ENCODE results near the gene PPARG.

Gene PPARG

DNA sequence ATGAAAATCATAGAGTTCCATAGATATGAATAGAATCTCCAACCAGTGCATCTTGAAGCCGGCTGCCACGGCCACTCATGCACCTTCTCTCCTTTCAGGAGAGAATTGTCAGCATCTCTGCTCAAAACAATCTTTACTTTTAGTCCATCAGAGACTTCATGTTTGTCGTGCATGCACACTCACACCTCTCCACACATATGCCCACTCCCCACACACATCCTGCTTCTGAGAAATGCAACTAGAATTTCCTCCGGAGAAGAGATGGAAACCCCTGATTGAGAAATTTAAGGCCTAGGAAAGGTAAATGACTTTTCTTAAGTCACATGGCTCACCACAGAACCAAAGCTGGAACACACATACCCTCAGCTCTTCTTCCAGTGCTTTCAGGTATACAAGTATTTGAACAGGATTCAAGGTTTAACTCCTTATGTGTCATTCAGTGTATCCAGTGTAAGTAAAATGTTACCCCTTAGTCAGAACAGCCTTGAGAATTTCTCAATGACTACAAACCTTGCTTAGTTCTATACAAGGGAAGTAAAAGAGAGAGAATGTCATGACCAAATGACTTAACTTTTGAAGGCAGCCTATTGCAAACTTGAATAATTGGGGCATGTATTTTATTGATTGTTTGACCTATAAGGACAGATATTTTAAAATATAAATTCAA lies 126.3 kb downstream of the PPARG start:
- Histone ChIP-seq H2AFZ (no peak overlapping the region), H3K9ac (no peak overlapping the region), H3K36me3 (ENCODE audit: control insufficient read depth, insufficient read depth, low read length) (no peaks in the 10 kb centered on the region), H3K27ac (no peak overlapping the region), H3K9me3 (ENCODE audit: control insufficient read depth, low read length) (no peaks in the 10 kb centered on the region), H3K4me2 (ENCODE audit: low read length) (no peak overlapping the region), H3K4me1 (no peaks in the 10 kb centered on the region), H3K27me3 (ENCODE audit: control insufficient read depth, insufficient read depth, low read length) (no peaks in the 10 kb centered on the region), H3K79me2 (no peaks in the 10 kb centered on the region), H3K4me3 (ENCODE audit: low read depth, low read length) (no peak overlapping the region)
- TF ChIP-seq, protein P1, sequence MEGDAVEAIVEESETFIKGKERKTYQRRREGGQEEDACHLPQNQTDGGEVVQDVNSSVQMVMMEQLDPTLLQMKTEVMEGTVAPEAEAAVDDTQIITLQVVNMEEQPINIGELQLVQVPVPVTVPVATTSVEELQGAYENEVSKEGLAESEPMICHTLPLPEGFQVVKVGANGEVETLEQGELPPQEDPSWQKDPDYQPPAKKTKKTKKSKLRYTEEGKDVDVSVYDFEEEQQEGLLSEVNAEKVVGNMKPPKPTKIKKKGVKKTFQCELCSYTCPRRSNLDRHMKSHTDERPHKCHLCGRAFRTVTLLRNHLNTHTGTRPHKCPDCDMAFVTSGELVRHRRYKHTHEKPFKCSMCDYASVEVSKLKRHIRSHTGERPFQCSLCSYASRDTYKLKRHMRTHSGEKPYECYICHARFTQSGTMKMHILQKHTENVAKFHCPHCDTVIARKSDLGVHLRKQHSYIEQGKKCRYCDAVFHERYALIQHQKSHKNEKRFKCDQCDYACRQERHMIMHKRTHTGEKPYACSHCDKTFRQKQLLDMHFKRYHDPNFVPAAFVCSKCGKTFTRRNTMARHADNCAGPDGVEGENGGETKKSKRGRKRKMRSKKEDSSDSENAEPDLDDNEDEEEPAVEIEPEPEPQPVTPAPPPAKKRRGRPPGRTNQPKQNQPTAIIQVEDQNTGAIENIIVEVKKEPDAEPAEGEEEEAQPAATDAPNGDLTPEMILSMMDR (IDR thresholded peaks at IDR 0.05): no peak

DNA sequence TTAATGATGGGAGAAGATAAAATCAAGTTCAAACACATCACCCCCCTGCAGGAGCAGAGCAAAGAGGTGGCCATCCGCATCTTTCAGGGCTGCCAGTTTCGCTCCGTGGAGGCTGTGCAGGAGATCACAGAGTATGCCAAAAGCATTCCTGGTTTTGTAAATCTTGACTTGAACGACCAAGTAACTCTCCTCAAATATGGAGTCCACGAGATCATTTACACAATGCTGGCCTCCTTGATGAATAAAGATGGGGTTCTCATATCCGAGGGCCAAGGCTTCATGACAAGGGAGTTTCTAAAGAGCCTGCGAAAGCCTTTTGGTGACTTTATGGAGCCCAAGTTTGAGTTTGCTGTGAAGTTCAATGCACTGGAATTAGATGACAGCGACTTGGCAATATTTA lies 127.9 kb downstream of the PPARG start:
- Histone ChIP-seq H3K4me2 (ENCODE audit: low read length) (no peak overlapping the region), H2AFZ (no peak overlapping the region), H3K4me1 (no peaks in the 10 kb centered on the region), H3K27me3 (ENCODE audit: control insufficient read depth, insufficient read depth, low read length) (no peaks in the 10 kb centered on the region), H3K27ac (no peak overlapping the region), H3K4me3 (ENCODE audit: low read depth, low read length) (no peak overlapping the region), H3K9ac (no peak overlapping the region), H3K36me3 (ENCODE audit: control insufficient read depth, insufficient read depth, low read length) (no peaks in the 10 kb centered on the region), H3K79me2 (no peaks in the 10 kb centered on the region), H3K9me3 (ENCODE audit: control insufficient read depth, low read length) (no peaks in the 10 kb centered on the region)
- TF ChIP-seq, protein P1 (IDR thresholded peaks at IDR 0.05): no peak

DNA sequence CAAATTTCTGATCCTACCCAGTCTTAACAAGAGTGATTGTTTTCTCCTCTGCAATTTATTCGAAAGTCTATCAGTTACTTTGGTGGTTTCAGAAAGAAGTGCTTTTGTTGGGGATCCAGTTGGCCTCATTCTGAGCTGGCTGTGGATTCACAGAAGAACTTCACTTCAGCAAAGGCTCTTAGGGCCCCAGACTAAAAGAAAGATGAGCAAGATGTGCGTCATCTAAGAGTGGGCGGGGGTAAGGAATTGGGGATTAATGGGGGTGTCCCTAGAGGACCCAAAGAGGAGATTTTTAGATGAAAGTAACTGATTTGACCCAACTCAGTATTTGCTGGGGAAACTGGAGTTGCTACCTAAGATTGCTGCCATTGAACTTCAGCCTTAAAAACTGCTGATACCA lies 131.5 kb downstream of the PPARG start:
- Histone ChIP-seq H3K79me2 (no peaks in the 10 kb centered on the region), H3K9me3 (ENCODE audit: control insufficient read depth, low read length) (no peaks in the 10 kb centered on the region), H3K27ac (no peak overlapping the region), H2AFZ (no peak overlapping the region), H3K36me3 (ENCODE audit: control insufficient read depth, insufficient read depth, low read length) (no peaks in the 10 kb centered on the region), H3K4me2 (ENCODE audit: low read length) (no peak overlapping the region), H3K4me1 (no peaks in the 10 kb centered on the region), H3K27me3 (ENCODE audit: control insufficient read depth, insufficient read depth, low read length) (no peaks in the 10 kb centered on the region), H3K4me3 (ENCODE audit: low read depth, low read length) (no peak overlapping the region), H3K9ac (no peak overlapping the region)
- TF ChIP-seq, protein P1 (IDR thresholded peaks at IDR 0.05): no peak

DNA sequence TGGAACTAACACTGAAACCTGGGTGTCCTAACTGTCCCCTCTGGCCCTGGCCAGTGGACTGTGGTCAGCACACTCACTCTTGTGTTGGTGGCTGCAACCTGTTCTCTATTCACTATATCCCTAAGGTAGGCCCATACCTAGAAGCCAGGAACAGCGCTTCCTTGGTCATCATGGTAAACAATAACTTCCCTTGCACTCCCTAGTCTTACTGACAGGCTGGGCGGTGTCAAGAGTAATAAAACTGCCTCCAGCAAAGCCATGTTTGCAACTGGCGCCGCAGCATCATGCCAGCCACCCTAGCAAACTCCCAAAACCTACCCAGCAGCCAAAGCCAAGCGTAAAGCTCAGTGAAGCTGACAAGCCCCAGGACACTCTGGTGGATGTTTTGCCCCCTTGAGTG lies 132.3 kb downstream of the PPARG start:
- Histone ChIP-seq H3K4me1 (peaks cover 4% of the 10 kb centered on the region), H3K9ac (no peak overlapping the region), H3K36me3 (ENCODE audit: control insufficient read depth, insufficient read depth, low read length) (no peaks in the 10 kb centered on the region)

More for the DNA sequence above, 132.3 kb downstream of the PPARG start:
- Histone ChIP-seq H2AFZ (no peak overlapping the region), H3K27ac (no peak overlapping the region), H3K27me3 (ENCODE audit: control insufficient read depth, insufficient read depth, low read length) (no peaks in the 10 kb centered on the region), H3K79me2 (no peaks in the 10 kb centered on the region), H3K9me3 (ENCODE audit: control insufficient read depth, low read length) (no peaks in the 10 kb centered on the region), H3K4me3 (ENCODE audit: low read depth, low read length) (no peak overlapping the region), H3K4me2 (ENCODE audit: low read length) (no peak overlapping the region)
- TF ChIP-seq, protein P1 (IDR thresholded peaks at IDR 0.05): no peak
